GM21367 (cell line): ENCODE measurements around the gene TBKBP1.
A peak's percentile ranks its signal among the peaks of the same experiment; 100 is the strongest.

Source experiments
- ATAC-seq: cut with Tn5 transposase; IDR thresholded peaks from one replicate; pipeline ENCODE4 v1.9.1; 2021; ENCODE audit not compliant: unreplicated experiment

The TBKBP1 gene

GRCh38 chr17:47693731-47694580 lies at the start of gene TBKBP1:
Gene TBKBP1 (plus strand): TSS chr17:47694161. CDS start chr17:47696113, 1,952 bp downstream.
- no peak for ATAC-seq

DNA sequence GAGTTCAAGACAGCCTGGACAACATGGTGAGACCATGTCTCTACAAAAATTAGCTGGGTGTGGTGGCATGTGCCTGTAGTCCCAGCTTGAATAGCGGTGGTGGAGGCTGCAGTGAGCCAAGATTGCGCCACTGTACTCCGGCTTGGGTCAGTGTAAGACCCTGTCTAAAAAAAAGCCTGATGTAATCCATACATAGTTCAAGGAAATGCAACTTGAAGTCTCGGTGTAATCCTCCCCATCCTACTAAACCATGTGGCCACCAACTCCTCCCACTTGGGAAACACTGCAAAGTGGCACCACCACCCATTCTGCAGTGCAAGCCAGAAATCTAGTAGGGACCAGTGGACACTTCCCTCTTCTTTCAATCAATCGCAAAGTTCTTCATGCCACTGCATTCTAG lies 49.6 kb upstream of the TBKBP1 start:
- no peak for ATAC-seq

- ATAC-seq, result peak; percentile 70
Observed at GRCh38 chr17:47649153-47649971, 44.6 kb upstream of the TBKBP1 start, which contains the start of gene KPNB1. Gene KPNB1 (plus strand): TSS chr17:47649919. CDS start chr17:47650245, 326 bp downstream.

- ATAC-seq, result no peak
Observed at GRCh38 chr17:47649972-47650524, 43.9 kb upstream of the TBKBP1 start.

DNA sequence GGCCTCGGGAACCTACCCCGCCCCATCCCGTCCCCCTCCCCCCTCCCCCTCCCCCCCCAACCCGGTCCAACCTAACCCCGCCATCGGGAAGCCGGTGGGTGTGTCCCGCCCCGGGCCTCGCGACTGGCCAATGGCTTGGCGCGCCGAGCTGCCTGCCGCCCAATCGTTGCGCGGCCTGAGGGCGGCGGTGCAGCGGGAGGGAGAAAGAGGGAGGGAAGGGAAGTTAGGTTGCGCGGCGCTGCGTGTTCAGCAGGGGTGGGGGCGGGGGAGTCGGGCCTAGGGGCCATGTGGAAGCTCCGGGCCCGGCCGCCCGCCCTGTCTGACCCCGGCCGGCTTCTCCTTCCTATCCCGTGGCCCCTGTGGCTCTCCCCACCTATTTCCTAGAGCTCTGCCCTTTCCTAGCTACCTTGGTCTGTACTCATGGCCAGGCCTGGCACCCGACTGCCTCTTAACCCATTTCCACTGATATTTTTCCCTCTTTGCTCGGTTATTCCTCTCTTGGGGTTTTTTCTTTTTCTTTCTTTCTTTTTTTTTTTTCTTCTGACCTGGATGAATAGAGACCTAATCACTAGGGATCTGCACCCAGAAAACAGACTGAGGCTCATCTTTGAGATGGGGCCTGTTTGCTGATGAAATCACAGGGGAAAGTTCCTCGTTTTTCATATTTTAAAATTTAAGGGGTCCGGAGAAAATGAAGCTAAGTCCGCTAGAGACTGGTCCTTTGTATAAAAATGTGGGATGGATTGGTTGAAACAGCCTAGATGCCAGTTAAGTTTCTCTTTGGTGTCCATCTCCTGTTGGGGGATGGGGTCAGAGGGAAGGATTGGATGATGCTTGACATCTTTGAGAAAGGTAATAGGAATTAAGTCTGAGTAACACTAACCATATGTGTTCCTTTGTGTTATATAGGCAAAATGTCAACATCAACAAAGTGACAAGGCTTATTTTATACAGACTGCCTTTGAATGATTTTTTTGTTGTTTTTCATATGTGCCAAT lies 43.1 kb upstream of the TBKBP1 start:
- no peak for ATAC-seq

DNA sequence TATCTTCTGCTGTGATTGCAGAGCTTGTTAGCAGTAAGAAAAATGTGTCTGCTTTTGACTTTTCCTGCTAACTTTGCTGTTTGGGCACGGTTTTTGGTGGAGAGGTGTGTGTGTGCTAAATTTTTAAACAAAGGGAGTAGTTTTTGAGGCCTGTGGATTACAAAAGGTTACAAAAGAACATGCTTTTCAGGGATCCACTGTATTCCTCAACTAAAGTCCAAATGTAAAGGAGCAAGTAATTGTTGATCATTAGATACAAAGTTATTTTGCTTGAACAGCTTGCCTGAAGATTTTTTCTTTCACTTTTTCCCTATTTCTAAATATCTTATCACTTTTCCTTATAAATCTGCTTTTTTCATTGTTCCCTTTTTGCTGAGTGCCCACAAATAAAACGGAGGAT lies 42.3 kb upstream of the TBKBP1 start:
- ATAC-seq, result no peak

- no peak for ATAC-seq
Observed at GRCh38 chr17:47652570-47652969, 41.4 kb upstream of the TBKBP1 start.

DNA sequence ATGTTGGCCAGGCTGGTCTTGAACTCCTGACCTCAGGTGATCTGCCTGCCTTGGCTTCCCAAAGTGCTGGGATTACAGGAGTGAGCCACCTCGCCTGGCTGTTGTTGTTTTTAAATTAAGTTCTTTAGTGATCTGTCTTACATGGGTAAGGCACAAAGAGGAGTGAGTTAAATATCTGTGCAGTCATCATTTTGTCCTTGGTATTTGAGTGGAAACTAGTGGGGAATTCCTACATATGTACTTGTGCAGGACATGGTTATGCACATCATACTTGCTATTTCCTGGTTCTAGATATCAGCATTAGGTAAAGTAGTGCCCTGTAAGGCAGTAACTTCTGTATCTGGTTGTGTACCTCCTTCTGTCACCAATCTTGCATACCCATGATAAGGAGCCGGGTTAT lies 40.5 kb upstream of the TBKBP1 start:
- ATAC-seq, result no peak

GRCh38 chr17:47654991-47655390 lies 39.0 kb upstream of the TBKBP1 start:
- ATAC-seq, result no peak

DNA sequence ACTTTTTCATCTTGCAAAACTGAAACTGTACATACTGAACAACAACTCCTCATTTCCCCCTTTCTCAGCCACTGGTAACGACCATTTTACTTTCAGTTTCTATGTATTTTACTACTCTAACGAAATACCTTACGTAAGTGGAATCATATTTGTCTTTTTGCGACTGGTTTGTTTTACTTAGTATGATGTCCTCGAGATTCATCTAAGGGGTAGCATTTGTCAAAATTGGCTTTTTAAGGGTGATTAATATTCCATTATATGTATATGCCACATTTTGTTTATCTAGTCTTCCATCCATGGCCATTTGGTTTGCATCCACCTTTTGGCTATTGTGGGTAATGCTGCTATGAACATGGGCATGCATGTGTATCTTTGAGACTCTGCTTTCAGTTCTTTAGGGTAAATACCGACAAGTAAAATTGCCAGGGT lies 33.9 kb upstream of the TBKBP1 start:
- ATAC-seq, result no peak

- ATAC-seq, result no peak
Observed at GRCh38 chr17:47663912-47664623, 29.9 kb upstream of the TBKBP1 start.

- no peak for ATAC-seq
Observed at GRCh38 chr17:47664624-47664941, 29.4 kb upstream of the TBKBP1 start.

- no peak for ATAC-seq
Observed at GRCh38 chr17:47665655-47666054, 28.3 kb upstream of the TBKBP1 start.

DNA sequence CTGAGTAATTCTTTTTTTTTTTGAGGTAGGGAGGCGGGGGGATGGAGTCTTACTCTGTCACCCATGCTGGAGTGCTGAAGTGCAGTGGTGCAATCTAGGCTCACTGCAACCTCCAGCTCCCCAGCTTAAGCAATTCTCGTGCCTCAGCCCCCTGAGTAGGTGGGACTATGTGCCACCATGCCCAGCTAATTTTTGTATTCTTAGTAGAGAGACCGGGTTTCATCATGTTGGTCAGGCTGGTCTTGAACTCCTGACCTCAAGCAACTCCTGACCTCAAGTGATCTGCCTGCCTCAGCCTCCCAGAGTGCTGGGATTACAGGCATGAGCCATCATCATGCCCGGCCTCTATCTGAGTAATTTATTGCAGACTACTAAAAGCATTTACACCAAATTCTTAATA lies 24.9 kb upstream of the TBKBP1 start:
- no peak for ATAC-seq

GRCh38 chr17:47670064-47670463 lies 23.9 kb upstream of the TBKBP1 start:
- no peak for ATAC-seq

- no peak for ATAC-seq
Observed at GRCh38 chr17:47674499-47674898, 19.5 kb upstream of the TBKBP1 start.

DNA sequence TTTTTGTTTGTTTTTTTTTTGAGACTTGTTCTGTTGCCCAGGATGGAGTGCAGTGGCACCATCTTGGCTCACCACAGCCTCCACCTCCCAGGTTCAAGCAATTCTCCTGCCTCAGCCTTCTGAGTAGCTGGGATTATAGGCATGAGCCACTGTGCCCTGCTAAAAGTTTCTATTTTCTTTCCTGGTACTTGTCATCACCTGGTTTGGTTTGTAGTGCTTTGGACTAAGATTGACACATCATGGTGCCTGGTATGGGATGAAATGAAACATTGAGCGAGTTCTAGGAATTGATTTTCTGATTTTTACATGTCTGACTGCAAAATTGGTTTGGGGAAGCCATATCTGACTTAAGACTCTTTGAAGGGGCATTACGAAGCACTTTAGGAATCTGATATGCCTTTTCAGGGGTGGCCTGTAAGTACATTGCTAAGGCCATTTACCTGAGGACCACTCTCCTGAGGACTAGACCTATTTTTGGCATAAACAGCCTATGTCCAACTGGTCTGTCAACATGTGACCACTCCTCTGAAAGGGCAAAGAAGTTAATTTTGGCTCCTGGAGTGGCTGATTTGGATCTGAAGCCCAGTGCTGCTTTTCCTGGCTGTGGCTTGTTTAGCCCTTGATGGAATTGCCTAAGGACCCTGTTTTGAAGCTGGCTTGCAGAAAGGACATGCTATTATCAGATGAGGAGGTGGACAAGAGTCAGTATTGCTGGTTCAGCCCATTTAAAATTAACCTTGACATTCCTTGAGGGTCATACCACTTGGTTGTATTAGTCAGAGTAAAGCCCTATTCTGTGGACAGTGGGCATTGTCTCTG lies 18.4 kb upstream of the TBKBP1 start:
- no peak for ATAC-seq

DNA sequence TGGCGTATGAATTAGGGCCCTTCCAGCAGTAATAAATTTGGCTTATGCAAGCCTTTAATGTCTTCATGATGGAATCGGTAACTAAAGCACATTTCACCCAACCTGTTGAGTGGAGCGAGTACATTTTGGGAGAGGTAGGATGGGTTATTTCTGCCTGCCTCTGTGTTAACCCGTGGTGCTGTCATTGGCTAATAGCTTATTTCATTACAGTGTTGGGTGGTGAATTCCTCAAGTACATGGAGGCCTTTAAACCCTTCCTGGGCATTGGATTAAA lies 17.8 kb upstream of the TBKBP1 start:
- no peak for ATAC-seq

DNA sequence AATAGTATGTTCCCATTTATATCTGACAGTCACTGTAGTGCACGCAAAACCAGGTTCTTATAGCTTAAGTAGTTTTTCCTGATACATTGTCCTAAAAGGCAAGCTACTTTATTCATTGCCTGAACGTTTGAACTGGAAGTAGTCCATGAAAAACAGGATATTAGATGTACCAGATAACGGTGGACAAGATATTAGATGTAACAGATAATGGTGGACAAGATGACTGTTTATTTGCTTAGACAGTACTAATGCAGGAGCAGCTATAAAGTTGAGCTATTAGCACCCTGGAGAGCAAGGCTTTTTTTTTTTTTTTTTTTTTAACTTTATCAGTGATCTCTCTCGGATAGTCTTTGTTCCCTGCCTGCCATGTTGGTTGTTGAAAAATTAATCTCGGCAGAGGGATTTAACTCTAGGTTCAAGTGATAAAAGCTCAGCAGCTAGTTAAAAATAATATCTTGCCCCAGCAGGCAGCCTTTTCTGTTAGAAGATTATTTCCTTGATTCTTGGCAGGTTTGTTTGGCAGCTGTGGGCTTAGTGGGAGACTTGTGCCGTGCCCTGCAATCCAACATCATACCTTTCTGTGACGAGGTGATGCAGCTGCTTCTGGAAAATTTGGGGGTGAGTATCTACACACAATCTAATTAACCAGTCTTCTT lies 17.3 kb upstream of the TBKBP1 start:
- no peak for ATAC-seq
